HepG2 (cell line): ENCODE measurements around the gene CACTIN. TPM values are rescaled to one million over a fixed set of nuclear protein-coding genes. Genes with fewer than 3 reads are reported as not detected.

Experiments used
- ASH2L ChIP-seq: fragments of 300-600, 200-600 bp; sonication (generic); IDR thresholded peaks from 2 replicates; pipeline ENCODE4 v1.7.0; 2017; ENCODE audit warnings: low read depth, mild to moderate bottlenecking, moderate library complexity, mixed read lengths, low read length; ENCODE audit not compliant: insufficient read length
- SIX4 ChIP-seq: sonication (generic); formaldehyde crosslinking; IDR thresholded peaks from 2 replicates; pipeline ENCODE4 v1.4.0; 2020; ENCODE audit warnings: missing genetic modification reagents
- TARDBP ChIP-seq: sonication (generic); formaldehyde crosslinking; IDR thresholded peaks from 2 replicates; pipeline ENCODE4 v1.8.0; 2022; ENCODE audit warnings: mild to moderate bottlenecking, missing genetic modification reagents
- TOPORS ChIP-seq: sonication (generic); formaldehyde crosslinking; IDR thresholded peaks from 2 replicates; pipeline ENCODE4 v1.8.0; 2023; ENCODE audit warnings: mild to moderate bottlenecking, missing genetic modification reagents
- ZNF446 ChIP-seq: sonication (generic); formaldehyde crosslinking; IDR thresholded peaks from 2 replicates; pipeline ENCODE4 v1.5.0; 2020; ENCODE audit warnings: mild to moderate bottlenecking, missing genetic modification reagents
- ZNF772 ChIP-seq: sonication (generic); formaldehyde crosslinking; IDR thresholded peaks from 2 replicates; pipeline ENCODE4 v1.5.0; 2020; ENCODE audit warnings: mild to moderate bottlenecking, missing genetic modification reagents
- ZNF782 ChIP-seq: sonication (generic); formaldehyde crosslinking; IDR thresholded peaks from 2 replicates; pipeline ENCODE4 v1.4.0; 2020; ENCODE audit warnings: missing genetic modification reagents, mild to moderate bottlenecking, borderline replicate concordance
- polyA plus RNA-seq, 8 experiments: library from polyadenylated mRNA; depleted of rRNA in 3 of 8; stranded (reverse) in 7 of 8; unstranded in 1 of 8; fragments of >200 nt; fragmentation: Illumina TruSeq in 4 of 8; extraction: Trizol in 4 of 8; gene quantifications; 2 replicates each; pipeline versions ENCODE4 v1.2.1 to v1.2.3, GENCODE V29; 2011 to 2016; ENCODE audit warnings: low read depth in 4 of 8, missing spikeins in 1 of 8, mixed read lengths in 1 of 8; ENCODE audit not compliant: insufficient read depth in 1 of 8
- total RNA-seq, 5 experiments: library from RNA; depleted of rRNA; stranded (reverse); fragments of >200 nt; fragmentation: Illumina TruSeq; extraction: Trizol; gene quantifications; 2 replicates each; pipeline ENCODE4 v1.2.3, GENCODE V29; 2016; ENCODE audit warnings: low read depth in 1 of 5
- TF ChIP-seq, protein P1 (sequence below): sonication (generic); formaldehyde crosslinking; conservative IDR thresholded peaks from 2 replicates; pipeline ENCODE4 v1.4.0; 2020; ENCODE audit warnings: missing genetic modification reagents
- TF ChIP-seq, protein P2 (sequence below): sonication (generic); formaldehyde crosslinking; IDR thresholded peaks from 2 replicates; pipeline ENCODE4 v1.4.0; 2020; ENCODE audit warnings: missing genetic modification reagents
- TF ChIP-seq, protein P3 (sequence below): sonication (generic); formaldehyde crosslinking; IDR thresholded peaks from 2 replicates; pipeline ENCODE4 v1.5.1; 2020; ENCODE audit warnings: mild to moderate bottlenecking, missing genetic modification reagents
- TF ChIP-seq, protein P4 (sequence below): IDR thresholded peaks from 2 replicates; pipeline ENCODE4 v1.6.1; 2012; ENCODE audit warnings: inconsistent platforms
- TF ChIP-seq, protein P5 (sequence below): sonication (generic); formaldehyde crosslinking; IDR thresholded peaks from 2 replicates; pipeline ENCODE4 v1.8.1; 2023; ENCODE audit warnings: mild to moderate bottlenecking, missing genetic modification reagents
- TF ChIP-seq, protein P6 (sequence below): sonication (generic); formaldehyde crosslinking; IDR thresholded peaks from 2 replicates; pipeline ENCODE4 v1.5.1; 2020; ENCODE audit warnings: missing genetic modification reagents, mild to moderate bottlenecking, borderline replicate concordance
- TF ChIP-seq, protein P7 (sequence below): sonication (generic); formaldehyde crosslinking; IDR thresholded peaks from 2 replicates; pipeline ENCODE4 v1.4.0; 2020; ENCODE audit warnings: missing genetic modification reagents
- TF ChIP-seq, protein P8 (sequence below): sonication (generic); formaldehyde crosslinking; IDR thresholded peaks from 2 replicates; pipeline ENCODE4 v1.5.0; 2020; ENCODE audit warnings: missing genetic modification reagents, mild to moderate bottlenecking, borderline replicate concordance

CACTIN gene
- total and polyA plus RNA-seq, 2 of the 13 experiments (the other 11 are each of a cell fraction or from before 2014, with no cell fraction given), result 10.0 to 16.6 TPM

DNA sequence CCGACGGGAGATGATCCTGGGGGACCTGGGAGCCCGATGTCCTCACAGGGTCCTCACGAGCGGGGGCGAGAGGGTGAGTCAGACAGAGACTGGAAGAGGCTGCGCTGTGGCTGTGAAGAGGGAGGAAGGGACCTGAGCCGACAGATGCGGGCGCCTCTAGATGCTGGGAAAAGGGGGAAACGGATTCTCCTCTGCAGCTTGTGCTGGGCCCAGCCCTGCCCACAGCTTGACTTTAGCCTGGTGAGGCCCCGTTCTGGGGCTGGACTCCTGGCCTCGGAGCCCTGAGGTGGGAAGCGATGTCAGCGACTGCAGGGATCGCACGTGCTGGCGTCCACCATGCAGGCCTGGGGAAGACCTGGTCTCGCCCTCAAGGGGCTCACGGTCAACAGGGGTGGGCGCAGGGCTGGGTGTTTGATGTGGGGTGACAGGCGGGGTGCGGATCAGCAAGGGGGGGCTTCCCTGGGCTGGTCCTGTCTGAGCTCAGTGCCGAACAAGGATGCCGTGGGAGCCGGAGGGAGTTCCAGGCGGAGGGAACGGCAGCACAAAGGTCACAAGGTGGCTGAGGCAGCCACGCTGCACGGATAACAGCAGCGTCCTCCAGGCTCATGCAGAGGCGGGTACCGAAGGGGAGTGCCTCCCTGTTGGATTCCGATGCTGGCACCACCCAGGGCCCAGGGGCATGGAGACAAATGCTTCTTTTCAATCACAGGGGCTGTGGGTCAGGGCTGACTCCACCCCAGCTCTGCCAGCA lies 41.9 kb upstream of the CACTIN start (continued):
- TF ChIP-seq, protein P1, sequence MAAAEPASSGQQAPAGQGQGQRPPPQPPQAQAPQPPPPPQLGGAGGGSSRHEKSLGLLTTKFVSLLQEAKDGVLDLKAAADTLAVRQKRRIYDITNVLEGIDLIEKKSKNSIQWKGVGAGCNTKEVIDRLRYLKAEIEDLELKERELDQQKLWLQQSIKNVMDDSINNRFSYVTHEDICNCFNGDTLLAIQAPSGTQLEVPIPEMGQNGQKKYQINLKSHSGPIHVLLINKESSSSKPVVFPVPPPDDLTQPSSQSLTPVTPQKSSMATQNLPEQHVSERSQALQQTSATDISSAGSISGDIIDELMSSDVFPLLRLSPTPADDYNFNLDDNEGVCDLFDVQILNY (CRISPR knock-in tag), result no peak
- TF ChIP-seq ZNF772 (CRISPR knock-in tag) (0 out of 2 replicates have a peak, but pooled peaks have one; percentile 31), SIX4 (no peak), TOPORS (CRISPR knock-in tag) (0 out of 2 replicates have a peak, but pooled peaks have one; percentile 49), ZNF782 (CRISPR knock-in tag) (no peak), TARDBP (0 out of 2 replicates have a peak, but pooled peaks have one; percentile 52), ASH2L (peak; percentile 26), ZNF446 (CRISPR knock-in tag) (peak; percentile 68; the same call in 1 of the 2 replicates)
- TF ChIP-seq, protein P2, sequence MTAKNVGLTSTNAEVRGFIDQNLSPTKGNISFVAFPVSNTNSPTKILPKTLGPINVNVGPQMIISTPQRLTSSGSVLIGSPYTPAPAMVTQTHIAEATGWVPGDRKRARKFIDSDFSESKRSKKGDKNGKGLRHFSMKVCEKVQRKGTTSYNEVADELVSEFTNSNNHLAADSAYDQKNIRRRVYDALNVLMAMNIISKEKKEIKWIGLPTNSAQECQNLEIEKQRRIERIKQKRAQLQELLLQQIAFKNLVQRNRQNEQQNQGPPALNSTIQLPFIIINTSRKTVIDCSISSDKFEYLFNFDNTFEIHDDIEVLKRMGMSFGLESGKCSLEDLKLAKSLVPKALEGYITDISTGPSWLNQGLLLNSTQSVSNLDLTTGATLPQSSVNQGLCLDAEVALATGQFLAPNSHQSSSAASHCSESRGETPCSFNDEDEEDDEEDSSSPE, result peak; percentile 72
- TF ChIP-seq, protein P3, sequence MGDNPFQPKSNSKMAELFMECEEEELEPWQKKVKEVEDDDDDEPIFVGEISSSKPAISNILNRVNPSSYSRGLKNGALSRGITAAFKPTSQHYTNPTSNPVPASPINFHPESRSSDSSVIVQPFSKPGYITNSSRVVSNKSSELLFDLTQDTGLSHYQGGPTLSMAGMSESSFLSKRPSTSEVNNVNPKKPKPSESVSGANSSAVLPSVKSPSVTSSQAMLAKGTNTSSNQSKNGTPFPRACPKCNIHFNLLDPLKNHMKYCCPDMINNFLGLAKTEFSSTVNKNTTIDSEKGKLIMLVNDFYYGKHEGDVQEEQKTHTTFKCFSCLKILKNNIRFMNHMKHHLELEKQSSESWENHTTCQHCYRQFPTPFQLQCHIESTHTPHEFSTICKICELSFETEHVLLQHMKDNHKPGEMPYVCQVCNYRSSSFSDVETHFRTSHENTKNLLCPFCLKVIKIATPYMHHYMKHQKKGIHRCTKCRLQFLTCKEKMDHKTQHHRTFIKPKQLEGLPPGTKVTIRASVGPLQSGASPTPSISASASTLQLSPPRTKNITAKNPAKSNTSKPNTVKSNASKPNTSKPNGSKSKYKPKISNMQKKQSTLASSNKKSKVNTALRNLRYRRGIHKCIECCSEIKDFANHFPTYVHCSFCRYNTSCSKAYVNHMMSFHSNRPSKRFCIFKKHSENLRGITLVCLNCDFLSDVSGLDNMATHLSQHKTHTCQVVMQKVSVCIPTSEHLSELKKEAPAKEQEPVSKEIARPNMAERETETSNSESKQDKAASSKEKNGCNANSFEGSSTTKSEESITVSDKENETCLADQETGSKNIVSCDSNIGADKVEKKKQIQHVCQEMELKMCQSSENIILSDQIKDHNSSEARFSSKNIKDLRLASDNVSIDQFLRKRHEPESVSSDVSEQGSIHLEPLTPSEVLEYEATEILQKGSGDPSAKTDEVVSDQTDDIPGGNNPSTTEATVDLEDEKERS, result peak; percentile 58; the same call in 1 of the 2 replicates
- TF ChIP-seq, protein P4, sequence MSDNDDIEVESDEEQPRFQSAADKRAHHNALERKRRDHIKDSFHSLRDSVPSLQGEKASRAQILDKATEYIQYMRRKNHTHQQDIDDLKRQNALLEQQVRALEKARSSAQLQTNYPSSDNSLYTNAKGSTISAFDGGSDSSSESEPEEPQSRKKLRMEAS, result peak; percentile 97
- TF ChIP-seq, protein P5, sequence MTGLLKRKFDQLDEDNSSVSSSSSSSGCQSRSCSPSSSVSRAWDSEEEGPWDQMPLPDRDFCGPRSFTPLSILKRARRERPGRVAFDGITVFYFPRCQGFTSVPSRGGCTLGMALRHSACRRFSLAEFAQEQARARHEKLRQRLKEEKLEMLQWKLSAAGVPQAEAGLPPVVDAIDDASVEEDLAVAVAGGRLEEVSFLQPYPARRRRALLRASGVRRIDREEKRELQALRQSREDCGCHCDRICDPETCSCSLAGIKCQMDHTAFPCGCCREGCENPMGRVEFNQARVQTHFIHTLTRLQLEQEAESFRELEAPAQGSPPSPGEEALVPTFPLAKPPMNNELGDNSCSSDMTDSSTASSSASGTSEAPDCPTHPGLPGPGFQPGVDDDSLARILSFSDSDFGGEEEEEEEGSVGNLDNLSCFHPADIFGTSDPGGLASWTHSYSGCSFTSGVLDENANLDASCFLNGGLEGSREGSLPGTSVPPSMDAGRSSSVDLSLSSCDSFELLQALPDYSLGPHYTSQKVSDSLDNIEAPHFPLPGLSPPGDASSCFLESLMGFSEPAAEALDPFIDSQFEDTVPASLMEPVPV, result peak; percentile 88
- TF ChIP-seq, protein P6, sequence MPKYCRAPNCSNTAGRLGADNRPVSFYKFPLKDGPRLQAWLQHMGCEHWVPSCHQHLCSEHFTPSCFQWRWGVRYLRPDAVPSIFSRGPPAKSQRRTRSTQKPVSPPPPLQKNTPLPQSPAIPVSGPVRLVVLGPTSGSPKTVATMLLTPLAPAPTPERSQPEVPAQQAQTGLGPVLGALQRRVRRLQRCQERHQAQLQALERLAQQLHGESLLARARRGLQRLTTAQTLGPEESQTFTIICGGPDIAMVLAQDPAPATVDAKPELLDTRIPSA, result no peak
- TF ChIP-seq, protein P7, sequence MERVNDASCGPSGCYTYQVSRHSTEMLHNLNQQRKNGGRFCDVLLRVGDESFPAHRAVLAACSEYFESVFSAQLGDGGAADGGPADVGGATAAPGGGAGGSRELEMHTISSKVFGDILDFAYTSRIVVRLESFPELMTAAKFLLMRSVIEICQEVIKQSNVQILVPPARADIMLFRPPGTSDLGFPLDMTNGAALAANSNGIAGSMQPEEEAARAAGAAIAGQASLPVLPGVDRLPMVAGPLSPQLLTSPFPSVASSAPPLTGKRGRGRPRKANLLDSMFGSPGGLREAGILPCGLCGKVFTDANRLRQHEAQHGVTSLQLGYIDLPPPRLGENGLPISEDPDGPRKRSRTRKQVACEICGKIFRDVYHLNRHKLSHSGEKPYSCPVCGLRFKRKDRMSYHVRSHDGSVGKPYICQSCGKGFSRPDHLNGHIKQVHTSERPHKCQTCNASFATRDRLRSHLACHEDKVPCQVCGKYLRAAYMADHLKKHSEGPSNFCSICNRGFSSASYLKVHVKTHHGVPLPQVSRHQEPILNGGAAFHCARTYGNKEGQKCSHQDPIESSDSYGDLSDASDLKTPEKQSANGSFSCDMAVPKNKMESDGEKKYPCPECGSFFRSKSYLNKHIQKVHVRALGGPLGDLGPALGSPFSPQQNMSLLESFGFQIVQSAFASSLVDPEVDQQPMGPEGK (CRISPR knock-in tag), result 0 out of 2 replicates have a peak, but pooled peaks have one; percentile 23
- TF ChIP-seq, protein P8, sequence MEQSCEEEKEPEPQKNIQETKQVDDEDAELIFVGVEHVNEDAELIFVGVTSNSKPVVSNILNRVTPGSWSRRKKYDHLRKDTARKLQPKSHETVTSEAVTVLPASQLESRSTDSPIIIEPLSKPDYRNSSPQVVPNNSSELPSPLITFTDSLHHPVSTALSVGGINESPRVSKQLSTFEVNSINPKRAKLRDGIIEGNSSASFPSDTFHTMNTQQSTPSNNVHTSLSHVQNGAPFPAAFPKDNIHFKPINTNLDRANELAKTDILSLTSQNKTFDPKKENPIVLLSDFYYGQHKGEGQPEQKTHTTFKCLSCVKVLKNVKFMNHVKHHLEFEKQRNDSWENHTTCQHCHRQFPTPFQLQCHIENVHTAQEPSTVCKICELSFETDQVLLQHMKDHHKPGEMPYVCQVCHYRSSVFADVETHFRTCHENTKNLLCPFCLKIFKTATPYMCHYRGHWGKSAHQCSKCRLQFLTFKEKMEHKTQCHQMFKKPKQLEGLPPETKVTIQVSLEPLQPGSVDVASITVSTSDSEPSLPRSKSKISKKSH (CRISPR knock-in tag), result peak; percentile 88
